Activated T-cell treated with anti-CD3 and anti-CD28 coated beads, Interleukin-2, amount 50 U/mL, for 72 hours (primary cell): ENCODE data around the gene MSANTD1. TPM values are rescaled to one million over a fixed set of nuclear protein-coding genes. Genes with fewer than 3 reads are reported as not detected.
"Not testable (repeated sequence)": the region's sequence is repeated elsewhere in the genome, so short reads cannot be mapped to it uniquely, and the experiment has no call there.

ENCODE experiments used
- ATAC-seq, 2 donors: fragments of 150-1000 bp; cut with Tn5 transposase; replicated peaks in 1 of 2; 2 replicates each; pipeline ENCODE4 v1.10.0; 2021; ENCODE audit warnings: moderate library complexity in 2 of 2, mild to moderate bottlenecking in 1 of 2
- DNase-seq, 2 donors: peaks; one replicate each; pipeline ENCODE4 v3.0.0; 2021 to 2022; ENCODE audit warnings: mixed read lengths in 1 of 2
- H3K27ac Mint-ChIP-seq: one replicate; pipeline ENCODE4 v1.8.0; 2022; ENCODE audit warnings: mild to moderate bottlenecking, moderate library complexity, mixed read lengths
- H3K27me3 Mint-ChIP-seq: one replicate; pipeline ENCODE4 v1.8.0; 2022; ENCODE audit warnings: low read depth, mixed read lengths
- H3K36me3 Mint-ChIP-seq, 2 donors: one replicate each; pipeline ENCODE4 v1.8.0; 2022; ENCODE audit warnings: mixed read lengths in 2 of 2, mild to moderate bottlenecking in 1 of 2; ENCODE audit not compliant: insufficient read depth in 2 of 2
- H3K4me1 Mint-ChIP-seq: one replicate; pipeline ENCODE4 v1.8.0; 2022; ENCODE audit warnings: low read depth, mixed read lengths
- H3K4me3 Mint-ChIP-seq, 2 donors: one replicate each; pipeline ENCODE4 v1.8.0; 2022; ENCODE audit warnings: mild to moderate bottlenecking in 2 of 2, mixed read lengths in 2 of 2, moderate library complexity in 2 of 2
- H3K9me3 Mint-ChIP-seq, 2 donors: one replicate each; pipeline ENCODE4 v1.8.0; 2022; ENCODE audit warnings: mixed read lengths in 2 of 2
- total RNA-seq, 2 donors: library from RNA; stranded (reverse); gene quantifications; one replicate each; pipeline ENCODE4 v1.2.3, GENCODE V29; 2022

The MSANTD1 gene
- total RNA-seq, 2 donors from 2014 or later, result 2.4 to 2.5 TPM

DNA sequence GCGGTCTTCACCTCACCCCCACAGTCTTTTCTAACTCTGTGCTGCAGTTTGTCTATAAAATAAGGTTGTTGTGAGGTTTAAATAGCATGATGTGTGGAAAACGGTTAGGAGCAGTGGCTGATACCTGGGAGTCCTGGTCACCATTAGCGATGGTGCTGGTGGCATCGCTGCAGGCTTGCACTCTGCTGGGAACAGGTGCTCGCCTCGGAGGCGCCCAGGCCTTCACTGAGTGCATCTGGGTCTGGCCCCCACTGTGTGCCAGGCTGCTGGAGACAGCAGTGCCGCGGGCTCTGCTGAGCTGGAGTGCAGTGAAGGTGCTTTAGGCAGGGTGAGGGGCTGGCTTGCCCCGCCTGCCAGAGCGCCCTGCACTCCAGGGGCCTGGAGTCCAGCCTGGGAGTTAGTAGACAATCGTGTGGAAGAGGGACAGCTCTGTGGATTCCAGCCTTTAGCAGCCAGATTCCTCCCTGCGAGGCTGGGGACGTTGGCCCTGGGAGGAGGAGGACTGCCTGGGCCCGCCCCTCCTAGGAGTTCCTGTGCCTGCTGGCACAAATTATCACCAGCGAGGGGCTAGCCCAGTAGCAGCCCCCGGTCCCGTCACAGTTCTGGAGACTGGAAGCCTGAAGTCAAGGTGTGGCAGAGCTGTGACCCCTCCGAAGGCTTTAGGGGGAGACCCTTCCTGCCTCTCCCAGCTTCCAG is 51.2 kb downstream of the MSANTD1 start:
- no peaks in the 10 kb centered on the region for H3K36me3 Mint-ChIP-seq
- ATAC-seq, result no peak
- H3K4me1 Mint-ChIP-seq, result peaks cover 51% of the 10 kb centered on the region
- peaks cover 1 to 2% of the 10 kb centered on the region in 2 donors for H3K9me3 Mint-ChIP-seq
- DNase-seq, result no peak
- no peak overlapping the region for H3K4me3 Mint-ChIP-seq
- H3K27ac Mint-ChIP-seq, result no peak overlapping the region
- peaks cover 9% of the 10 kb centered on the region for H3K27me3 Mint-ChIP-seq

- not testable (repeated sequence) for H3K9me3 Mint-ChIP-seq, ATAC-seq, DNase-seq, H3K27ac Mint-ChIP-seq, H3K36me3 Mint-ChIP-seq, H3K27me3 Mint-ChIP-seq
- Mint-ChIP-seq H3K4me1 (peaks cover 58% of the 10 kb centered on the region), H3K4me3 (peak overlapping the region; percentile 59 to 93)
Observed at GRCh38 chr4:3300882-3301281, 51.9 kb downstream of the MSANTD1 start.

DNA sequence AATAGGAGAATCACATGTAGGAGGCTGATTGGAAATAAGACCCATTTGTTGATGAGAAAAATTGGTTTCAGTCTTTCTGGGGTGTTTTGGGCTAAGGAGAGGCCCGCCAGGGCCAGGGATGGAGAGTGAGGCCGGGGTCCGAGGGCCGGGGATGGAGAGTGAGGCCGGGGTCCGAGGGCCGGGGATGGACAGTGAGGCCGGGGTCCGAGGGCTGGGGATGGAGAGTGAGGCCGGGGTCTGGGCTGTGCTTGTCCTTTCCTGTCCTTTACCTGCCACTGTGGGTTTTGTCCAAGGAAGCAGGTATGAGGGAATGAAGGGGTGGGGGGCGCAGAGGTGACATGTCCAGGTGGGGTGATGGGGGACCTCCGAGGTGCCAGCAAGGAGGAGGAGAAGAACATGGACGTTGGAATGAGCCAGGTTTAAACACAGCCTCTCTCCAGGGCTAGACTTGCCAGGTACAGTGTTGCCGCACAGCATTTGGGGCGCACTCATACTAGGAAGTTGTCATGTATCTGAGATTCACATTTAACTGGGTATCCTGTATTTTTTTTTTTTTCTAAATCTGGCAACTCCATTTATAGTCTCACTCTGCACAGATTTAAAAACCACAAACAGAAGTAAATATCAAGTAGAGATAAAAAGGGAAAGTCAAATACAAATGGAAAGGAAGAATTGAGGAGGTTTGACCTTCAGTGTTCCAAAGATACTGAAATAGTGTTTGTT is 52.7 kb downstream of the MSANTD1 start:
- Mint-ChIP-seq H3K4me1 (peaks cover 61% of the 10 kb centered on the region), H3K36me3 (no peaks in the 10 kb centered on the region), H3K27ac (peak overlapping the region; percentile 80), H3K9me3 (peaks cover 1 to 2% of the 10 kb centered on the region in 2 donors), H3K27me3 (peaks cover 9% of the 10 kb centered on the region), H3K4me3 (peak overlapping the region; percentile 88 to 93)
- DNase-seq (no peak), ATAC-seq (no peak)

DNA sequence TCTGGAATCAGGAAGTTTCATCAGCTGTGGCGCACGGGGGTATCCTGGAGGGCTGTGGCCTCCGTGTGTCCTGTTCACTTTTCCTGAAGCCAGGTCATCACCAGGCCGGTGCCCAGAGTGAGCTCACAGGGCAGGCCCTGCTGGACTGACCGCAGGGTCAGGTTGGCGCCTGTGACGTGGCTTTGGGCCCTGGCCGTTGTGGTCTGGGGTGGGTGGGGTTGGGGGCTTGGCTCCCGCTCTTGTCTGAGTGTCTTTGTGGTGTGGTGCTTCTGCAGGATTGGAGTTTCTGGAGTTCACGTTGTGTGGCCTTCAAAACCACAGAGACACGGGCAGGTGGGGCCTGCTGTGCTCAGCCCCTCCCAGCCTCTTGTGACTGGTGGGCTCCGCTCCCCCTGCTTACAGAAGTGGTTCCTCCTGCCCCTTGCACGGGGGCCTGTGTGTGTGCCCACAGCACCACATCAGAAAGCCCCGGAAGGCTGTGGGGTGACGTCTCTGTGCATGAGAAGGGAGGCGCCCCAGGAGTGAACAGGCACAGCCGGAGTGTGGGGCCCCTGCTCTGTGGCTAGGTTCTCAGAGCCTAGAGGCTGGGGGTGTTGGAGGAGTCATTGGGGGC is 53.3 kb downstream of the MSANTD1 start:
- DNase-seq (peak; percentile 82 to 91), ATAC-seq (peak; percentile 90 to 94)
- peaks cover 1 to 2% of the 10 kb centered on the region in 2 donors for H3K9me3 Mint-ChIP-seq
- peak overlapping the region; percentile 88 to 93 for H3K4me3 Mint-ChIP-seq
- H3K36me3 Mint-ChIP-seq, result no peaks in the 10 kb centered on the region
- H3K27ac Mint-ChIP-seq, result peak overlapping the region; percentile 76
- peaks cover 9% of the 10 kb centered on the region for H3K27me3 Mint-ChIP-seq
- peaks cover 61% of the 10 kb centered on the region for H3K4me1 Mint-ChIP-seq

- no peaks in the 10 kb centered on the region for H3K9me3 Mint-ChIP-seq
- peak overlapping the region; percentile 76 for H3K27ac Mint-ChIP-seq
- peaks cover 61% of the 10 kb centered on the region for H3K4me1 Mint-ChIP-seq
- ATAC-seq, result peak in 1 of 2 donors; percentile 0
- H3K36me3 Mint-ChIP-seq, result no peaks in the 10 kb centered on the region
- H3K27me3 Mint-ChIP-seq, result peaks cover 5% of the 10 kb centered on the region
- peak in 1 of 2 donors; percentile 40 for DNase-seq
- H3K4me3 Mint-ChIP-seq, result peak overlapping the region; percentile 88 to 93
Observed at GRCh38 chr4:3302786-3303564, 54.0 kb downstream of the MSANTD1 start.

DNA sequence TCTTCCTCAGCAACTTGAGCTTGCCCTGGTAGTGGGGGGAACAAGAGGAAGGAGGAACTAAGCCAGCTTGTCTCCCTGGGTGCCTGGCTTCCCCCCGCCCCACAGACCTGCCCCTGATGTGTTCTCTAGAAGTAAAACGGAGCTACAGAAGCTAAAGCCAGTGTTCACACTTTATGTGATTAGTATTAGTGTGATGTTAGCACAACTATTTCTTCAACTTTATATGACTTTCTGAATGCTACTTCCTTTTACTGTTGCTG is 54.5 kb downstream of the MSANTD1 start:
- DNase-seq, result no peak

DNA sequence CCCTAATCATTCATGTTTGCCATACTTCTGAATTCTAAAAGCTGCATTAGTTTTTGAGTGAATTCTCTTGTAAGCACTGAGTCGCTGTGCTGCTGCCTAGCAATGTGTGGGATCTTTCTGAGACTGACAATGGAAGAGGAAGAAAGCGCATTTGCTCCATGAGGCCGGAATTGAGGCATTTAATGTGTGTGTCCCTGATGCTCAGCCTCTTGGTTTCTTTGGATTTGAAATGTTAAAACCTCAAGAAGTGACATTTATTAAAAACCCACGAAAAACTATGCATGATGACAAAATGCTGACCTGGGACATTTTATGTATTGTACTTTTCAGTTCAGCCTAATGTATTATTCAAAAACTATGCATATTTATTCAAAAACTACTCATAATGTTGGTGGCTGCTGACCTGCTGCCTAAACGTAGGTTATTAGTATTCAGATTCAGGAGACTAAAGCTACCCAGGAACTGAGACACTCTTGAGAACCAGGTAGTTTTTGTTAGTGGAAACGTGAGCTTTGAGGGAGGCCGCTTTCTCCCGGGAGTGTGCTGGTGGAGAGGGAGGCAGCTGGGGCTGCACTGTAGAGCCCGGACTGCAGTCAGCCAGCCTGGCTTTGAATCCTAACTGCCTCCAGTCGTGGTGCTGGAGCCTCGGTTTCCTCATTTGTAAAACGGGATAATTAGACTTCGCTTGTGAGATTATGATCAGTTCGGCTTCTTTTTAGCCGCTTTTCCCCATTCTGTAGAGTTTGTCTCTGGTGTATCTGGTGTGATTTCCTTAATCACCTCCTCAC is 55.2 kb downstream of the MSANTD1 start:
- no peak for ATAC-seq
- Mint-ChIP-seq H3K4me1 (peaks cover 61% of the 10 kb centered on the region), H3K36me3 (no peaks in the 10 kb centered on the region), H3K27ac (no peak overlapping the region), H3K9me3 (no peaks in the 10 kb centered on the region), H3K4me3 (peak overlapping the region in 1 of 2 donors; percentile 93), H3K27me3 (no peaks in the 10 kb centered on the region)
- DNase-seq, result no peak

More for the DNA sequence above, 54.5 kb downstream of the MSANTD1 start:
- Mint-ChIP-seq H3K9me3 (no peaks in the 10 kb centered on the region), H3K27ac (no peak overlapping the region), H3K4me3 (peak overlapping the region in 1 of 2 donors; percentile 93), H3K36me3 (no peaks in the 10 kb centered on the region), H3K4me1 (peaks cover 61% of the 10 kb centered on the region), H3K27me3 (peaks cover under 1% of the 10 kb centered on the region)
- ATAC-seq, result no peak

DNA sequence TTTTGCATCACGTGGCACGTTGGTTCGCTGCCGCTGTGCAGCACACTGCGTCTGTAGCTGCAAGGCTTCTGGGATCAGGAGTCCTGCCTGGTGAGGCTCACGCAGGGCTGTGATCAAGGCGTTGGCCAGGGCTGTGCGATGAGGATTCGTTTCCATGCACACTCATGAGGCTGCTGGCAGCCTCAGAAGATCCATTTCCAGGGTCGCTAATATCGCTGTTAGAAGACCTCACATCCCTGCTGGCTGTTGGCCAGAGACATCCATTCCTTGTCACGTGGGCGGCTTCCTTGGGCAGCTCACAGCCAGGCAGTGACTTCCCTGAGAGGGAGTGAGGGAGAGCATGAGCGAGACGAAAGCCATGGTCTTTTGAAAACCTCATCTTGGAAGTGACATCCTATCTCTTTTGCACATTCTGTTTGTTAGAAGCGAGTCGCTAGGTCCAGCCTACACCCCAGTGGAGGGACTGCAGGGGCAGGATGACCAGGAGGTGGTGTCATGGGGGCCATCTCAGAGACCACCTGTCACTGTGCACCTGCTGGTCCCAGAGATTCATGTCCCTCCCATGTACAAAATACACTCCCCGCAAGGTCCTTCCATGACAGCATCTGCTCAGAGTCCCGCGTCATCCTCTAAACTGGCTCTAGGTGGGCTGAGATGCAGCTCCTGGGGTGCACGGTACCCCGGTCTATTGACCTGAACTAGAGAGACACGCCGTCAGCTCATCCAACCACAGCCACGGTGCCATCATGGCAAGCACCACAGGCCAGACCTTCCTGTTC is 56.1 kb downstream of the MSANTD1 start:
- no peak for DNase-seq
- Mint-ChIP-seq H3K36me3 (no peaks in the 10 kb centered on the region), H3K27ac (peak overlapping the region; percentile 30), H3K4me1 (peaks cover 57% of the 10 kb centered on the region), H3K27me3 (no peaks in the 10 kb centered on the region), H3K4me3 (peak overlapping the region; percentile 16 to 47), H3K9me3 (no peaks in the 10 kb centered on the region)
- no peak for ATAC-seq

GRCh38 chr4:3305610-3306371 is 56.8 kb downstream of the MSANTD1 start:
- DNase-seq (no peak), ATAC-seq (no peak)
- H3K4me1 Mint-ChIP-seq, result peaks cover 54% of the 10 kb centered on the region
- no peaks in the 10 kb centered on the region for H3K36me3 Mint-ChIP-seq
- H3K27me3 Mint-ChIP-seq, result no peaks in the 10 kb centered on the region
- H3K9me3 Mint-ChIP-seq, result no peaks in the 10 kb centered on the region
- peak overlapping the region; percentile 16 to 47 for H3K4me3 Mint-ChIP-seq
- H3K27ac Mint-ChIP-seq, result peak overlapping the region; percentile 30
